Tibial nerve (tissue), 4 donors: ENCODE results near the gene TIAM1. TPM values are rescaled to one million over a fixed set of nuclear protein-coding genes. Genes with fewer than 3 reads are reported as not detected.

Experiments
- DNase-seq, 2 donors: peaks; one replicate each; pipeline ENCODE4 v3.0.0-alpha.2; 2019; ENCODE audit warnings: low spot score in 2 of 2
- H3K27ac ChIP-seq, 4 donors: fragments of 200-600 bp; sonication (generic) in 3 of 4; one replicate each; pipeline ENCODE4 v1.5.1; 2017 to 2019; ENCODE audit warnings: mild to moderate bottlenecking in 1 of 4
- H3K27me3 ChIP-seq, 2 donors: fragments of 200-600 bp; sonication (generic) in 1 of 2; one replicate each; pipeline versions ENCODE4 v1.5.1 to v1.6.0; 2017 to 2019
- H3K36me3 ChIP-seq, 3 donors: fragments of 200-600 bp; sonication (generic); one replicate each; pipeline ENCODE4 v1.5.1; 2018 to 2019
- H3K4me1 ChIP-seq, 4 donors: fragments of 200-600 bp; sonication (generic) in 3 of 4; one replicate each; pipeline ENCODE4 v1.5.1; 2017 to 2019
- H3K4me3 ChIP-seq, 4 donors: fragments of 200-600 bp; sonication (generic) in 3 of 4; one replicate each; pipeline ENCODE4 v1.5.1; 2017 to 2019; ENCODE audit warnings: mild to moderate bottlenecking in 1 of 4, moderate library complexity in 1 of 4
- H3K9me3 ChIP-seq, 4 donors: fragments of 200-600 bp; sonication (generic) in 3 of 4; one replicate each; pipeline ENCODE4 v1.5.1; 2017 to 2019
- CTCF ChIP-seq, 5 experiments: fragments of 200-600 bp in 3 of 5; fragments of 450-650 bp in 2 of 5; sonication (generic) in 3 of 5; IDR thresholded peaks; one replicate each; pipeline ENCODE4 v1.5.1; 2016 to 2019; ENCODE audit warnings: antibody characterized with exemption in 5 of 5, mild to moderate bottlenecking in 3 of 5, moderate library complexity in 2 of 5
- EP300 ChIP-seq, 2 donors: sonication (generic); formaldehyde crosslinking; IDR thresholded peaks; one replicate each; pipeline ENCODE4 v1.6.1; 2017; ENCODE audit warnings: antibody characterized with exemption in 2 of 2, mild to moderate bottlenecking in 1 of 2
- POLR2A ChIP-seq, 2 donors: fragments of 450-650 bp; IDR thresholded peaks; one replicate each; pipeline ENCODE4 v1.6.1; 2017; ENCODE audit warnings: antibody characterized with exemption in 2 of 2, mild to moderate bottlenecking in 2 of 2, moderate library complexity in 2 of 2
- WGBS, 2 donors: methylation state at CpG; one replicate each; pipeline ENCODE4 v1.1.5; 2018; 5-methylcytosine and 5-hydroxymethylcytosine counted together
- total RNA-seq, 4 donors: library from RNA; depleted of rRNA; stranded (reverse); fragments of >200 nt; gene quantifications; one replicate each; pipeline ENCODE4 v1.1.0, GENCODE V29; 2016

TIAM1 gene
- total RNA-seq, 4 donors from 2014 or later, result 25.3 to 44.7 (median 31.6) TPM

GRCh38 chr21:31279214-31279613, 64.8 kb downstream of the TIAM1 start:
- no peaks in the 10 kb centered on the region for H3K4me1 ChIP-seq
- H3K4me3 ChIP-seq, result no peak overlapping the region
- H3K27me3 ChIP-seq, result no peaks in the 10 kb centered on the region
- TF ChIP-seq EP300 (IDR thresholded peaks at IDR 0.05), result no peak
- TF ChIP-seq CTCF (IDR thresholded peaks at IDR 0.05), result no peak
- no peak for TF ChIP-seq POLR2A (IDR thresholded peaks at IDR 0.05)
- no peaks in the 10 kb centered on the region for H3K9me3 ChIP-seq
- no peaks in the 10 kb centered on the region for H3K36me3 ChIP-seq
- DNase-seq, result no peak
- 95 to 96% methylated on average over 8 of the region's 8 CpGs for WGBS, 2 donors
- no peak overlapping the region for H3K27ac ChIP-seq

- H3K4me3 ChIP-seq, result no peak overlapping the region
- WGBS, 2 donors, result 89 to 90% methylated on average over 11 of the region's 11 CpGs
- no peaks in the 10 kb centered on the region for H3K9me3 ChIP-seq
- TF ChIP-seq EP300 (IDR thresholded peaks at IDR 0.05) (no peak), CTCF (IDR thresholded peaks at IDR 0.05) (no peak), POLR2A (IDR thresholded peaks at IDR 0.05) (no peak)
- H3K4me1 ChIP-seq, result no peaks in the 10 kb centered on the region
- no peak overlapping the region for H3K27ac ChIP-seq
- H3K36me3 ChIP-seq, result no peaks in the 10 kb centered on the region
- DNase-seq, result no peak
- H3K27me3 ChIP-seq, result no peaks in the 10 kb centered on the region
Measured at GRCh38 chr21:31278511-31279130, 65.4 kb downstream of the TIAM1 start.

GRCh38 chr21:31276663-31277062, 67.4 kb downstream of the TIAM1 start:
- H3K36me3 ChIP-seq, result no peaks in the 10 kb centered on the region
- TF ChIP-seq CTCF (IDR thresholded peaks at IDR 0.05) (no peak), EP300 (IDR thresholded peaks at IDR 0.05) (no peak), POLR2A (IDR thresholded peaks at IDR 0.05) (no peak)
- H3K4me3 ChIP-seq, result no peak overlapping the region
- no peaks in the 10 kb centered on the region for H3K27me3 ChIP-seq
- H3K9me3 ChIP-seq, result no peaks in the 10 kb centered on the region
- H3K4me1 ChIP-seq, result no peaks in the 10 kb centered on the region
- no peak overlapping the region for H3K27ac ChIP-seq
- WGBS, 2 donors, result 87 to 92% methylated on average over 7 of the region's 7 CpGs
- no peak for DNase-seq

GRCh38 chr21:31275901-31276300, 68.2 kb downstream of the TIAM1 start:
- Histone ChIP-seq H3K36me3 (no peaks in the 10 kb centered on the region), H3K9me3 (no peaks in the 10 kb centered on the region), H3K27me3 (no peaks in the 10 kb centered on the region), H3K27ac (no peak overlapping the region), H3K4me1 (no peaks in the 10 kb centered on the region), H3K4me3 (no peak overlapping the region)
- WGBS, 2 donors, result 68 to 76% methylated on average over 6 of the region's 6 CpGs
- no peak for TF ChIP-seq CTCF (IDR thresholded peaks at IDR 0.05)
- no peak for TF ChIP-seq POLR2A (IDR thresholded peaks at IDR 0.05)
- TF ChIP-seq EP300 (IDR thresholded peaks at IDR 0.05), result no peak
- DNase-seq, result no peak

- peaks cover 0 to 3% (median 0%) of the 10 kb centered on the region in 4 donors for H3K4me1 ChIP-seq
- no peak for TF ChIP-seq CTCF (IDR thresholded peaks at IDR 0.05)
- no peak for TF ChIP-seq POLR2A (IDR thresholded peaks at IDR 0.05)
- no peak for TF ChIP-seq EP300 (IDR thresholded peaks at IDR 0.05)
- no peaks in the 10 kb centered on the region for H3K36me3 ChIP-seq
- no peak overlapping the region for H3K4me3 ChIP-seq
- H3K27me3 ChIP-seq, result no peaks in the 10 kb centered on the region
- 77 to 83% methylated on average over 2 of the region's 2 CpGs for WGBS, 2 donors
- no peak for DNase-seq
- no peaks in the 10 kb centered on the region for H3K9me3 ChIP-seq
- H3K27ac ChIP-seq, result no peak overlapping the region
Measured at GRCh38 chr21:31273278-31273677, 70.8 kb downstream of the TIAM1 start.
